NCI-H2196 treated with DMSO at 0.1 percent for 48 hours (cell line): Measurements from ENCODE around the gene CACNG4.
"Not testable (repeated sequence)": the region's sequence is repeated elsewhere in the genome, so short reads cannot be mapped to it uniquely, and the experiment has no call there.

ENCODE experiments used
- DNase-seq: peaks from one replicate; lab custom pipeline; 2025; ENCODE audit not compliant: unreplicated experiment; lab: John Stamatoyannopoulos, UW

Gene CACNG4

GRCh38 chr17:67041119-67041518, 76.6 kb downstream of the CACNG4 start:
- DNase-seq, result not testable (repeated sequence)

- no peak for DNase-seq
Observed at GRCh38 chr17:67041531-67041930, 77.0 kb downstream of the CACNG4 start.

- no peak for DNase-seq
Observed at GRCh38 chr17:67041941-67042899, 77.7 kb downstream of the CACNG4 start.

- DNase-seq, result no peak
Observed at GRCh38 chr17:67043283-67043682, 78.8 kb downstream of the CACNG4 start.

GRCh38 chr17:67044016-67044772, 79.7 kb downstream of the CACNG4 start, which contains the start of gene CACNG1:
Gene CACNG1, plus strand, starts transcription at chr17:67044554. Its CDS starts 107 bp downstream, at chr17:67044661.
- no peak for DNase-seq

- no peak for DNase-seq
Observed at GRCh38 chr17:67044940-67045339, 80.4 kb downstream of the CACNG4 start.

GRCh38 chr17:67046398-67046797, 81.9 kb downstream of the CACNG4 start:
- DNase-seq, result no peak

GRCh38 chr17:67047382-67047781, 82.9 kb downstream of the CACNG4 start:
- DNase-seq, result no peak

- DNase-seq, result no peak
Observed at GRCh38 chr17:67049025-67049739, 84.7 kb downstream of the CACNG4 start.

GRCh38 chr17:67050066-67050465, 85.6 kb downstream of the CACNG4 start:
- no peak for DNase-seq

- no peak for DNase-seq
Observed at GRCh38 chr17:67050471-67051154, 86.1 kb downstream of the CACNG4 start.

- no peak for DNase-seq
Observed at GRCh38 chr17:67051155-67051538, 86.6 kb downstream of the CACNG4 start.

- no peak for DNase-seq
Observed at GRCh38 chr17:67051837-67052236, 87.3 kb downstream of the CACNG4 start.

- DNase-seq, result no peak
Observed at GRCh38 chr17:67052720-67053437, 88.4 kb downstream of the CACNG4 start.

GRCh38 chr17:67053438-67054000, 89.0 kb downstream of the CACNG4 start:
- no peak for DNase-seq

- DNase-seq, result no peak
Observed at GRCh38 chr17:67054011-67054591, 89.6 kb downstream of the CACNG4 start.

- no peak for DNase-seq
Observed at GRCh38 chr17:67054608-67055007, 90.1 kb downstream of the CACNG4 start.

- no peak for DNase-seq
Observed at GRCh38 chr17:67055041-67055443, 90.5 kb downstream of the CACNG4 start.
